Measurements from ENCODE around the gene SCARB1. TPM values are rescaled to one million over a fixed set of nuclear protein-coding genes. Genes with fewer than 3 reads are reported as not detected.

SCARB1 gene
- total and polyA plus RNA-seq, 9 of the 15 experiments (the other 6 are each of a cell fraction or from before 2014, with no cell fraction given) = 0.56 to 157 (median 52.8) TPM

DNA sequence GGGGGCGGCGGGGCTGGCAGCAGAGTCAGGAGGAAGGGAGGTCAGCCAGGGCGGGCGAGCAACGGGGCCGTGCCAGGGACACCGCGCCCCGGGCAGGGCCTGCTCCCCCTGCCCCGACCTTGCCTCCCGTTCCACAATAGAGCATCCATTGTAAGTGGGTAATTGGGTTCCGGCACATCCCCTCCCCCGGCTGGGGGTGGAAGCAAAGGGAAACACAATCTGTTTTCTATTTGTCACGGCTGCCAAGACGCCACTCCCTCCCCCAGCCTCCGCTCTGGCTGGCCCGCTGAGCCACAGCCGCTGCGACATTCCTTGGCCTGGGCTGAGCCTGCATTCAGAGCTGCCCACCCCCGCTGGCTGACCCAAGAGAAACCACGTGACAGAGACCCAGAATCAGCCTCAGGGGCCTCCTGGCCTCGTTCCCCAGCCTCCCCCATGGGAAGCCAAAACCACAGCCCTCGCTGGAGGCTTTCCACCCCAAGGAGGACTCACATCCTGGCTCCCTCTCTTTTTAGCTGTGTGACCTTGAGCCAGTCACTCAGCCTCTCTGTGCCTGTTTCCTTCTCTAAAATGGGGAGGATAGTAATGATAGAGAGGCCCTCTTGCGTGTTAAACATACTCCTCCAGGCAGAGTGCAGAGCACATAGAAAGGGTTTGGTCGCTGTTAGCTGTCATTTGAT is 117.6 kb downstream of the SCARB1 start (continued):
- TF ChIP-seq PBX2 (CRISPR knock-in tag; IDR thresholded peaks at IDR 0.05; ENCODE audit: low read depth) (no peak), PBX2 (tag; conservative IDR thresholded peaks at IDR 0.05; ENCODE audit: low read depth) (peak; percentile 65), NFIC (IDR thresholded peaks at IDR 0.05) (peak; percentile 22; the same call in 1 of the 2 replicates), ESRRA (IDR thresholded peaks at IDR 0.05; ENCODE audit: borderline replicate concordance, low read depth) (0 out of 2 replicates have a peak, but pooled peaks have one; percentile 9), TOE1 (IDR thresholded peaks at IDR 0.05; ENCODE audit: borderline replicate concordance) (peak; percentile 89), TOE1 (CRISPR knock-in tag; IDR thresholded peaks at IDR 0.05; ENCODE audit: borderline replicate concordance, low read depth) (no peak), TFAP4 (CRISPR knock-in tag; IDR thresholded peaks at IDR 0.05; ENCODE audit: borderline replicate concordance) (peak; percentile 57; the same call in 1 of the 2 replicates)
- TF ChIP-seq, protein P1, sequence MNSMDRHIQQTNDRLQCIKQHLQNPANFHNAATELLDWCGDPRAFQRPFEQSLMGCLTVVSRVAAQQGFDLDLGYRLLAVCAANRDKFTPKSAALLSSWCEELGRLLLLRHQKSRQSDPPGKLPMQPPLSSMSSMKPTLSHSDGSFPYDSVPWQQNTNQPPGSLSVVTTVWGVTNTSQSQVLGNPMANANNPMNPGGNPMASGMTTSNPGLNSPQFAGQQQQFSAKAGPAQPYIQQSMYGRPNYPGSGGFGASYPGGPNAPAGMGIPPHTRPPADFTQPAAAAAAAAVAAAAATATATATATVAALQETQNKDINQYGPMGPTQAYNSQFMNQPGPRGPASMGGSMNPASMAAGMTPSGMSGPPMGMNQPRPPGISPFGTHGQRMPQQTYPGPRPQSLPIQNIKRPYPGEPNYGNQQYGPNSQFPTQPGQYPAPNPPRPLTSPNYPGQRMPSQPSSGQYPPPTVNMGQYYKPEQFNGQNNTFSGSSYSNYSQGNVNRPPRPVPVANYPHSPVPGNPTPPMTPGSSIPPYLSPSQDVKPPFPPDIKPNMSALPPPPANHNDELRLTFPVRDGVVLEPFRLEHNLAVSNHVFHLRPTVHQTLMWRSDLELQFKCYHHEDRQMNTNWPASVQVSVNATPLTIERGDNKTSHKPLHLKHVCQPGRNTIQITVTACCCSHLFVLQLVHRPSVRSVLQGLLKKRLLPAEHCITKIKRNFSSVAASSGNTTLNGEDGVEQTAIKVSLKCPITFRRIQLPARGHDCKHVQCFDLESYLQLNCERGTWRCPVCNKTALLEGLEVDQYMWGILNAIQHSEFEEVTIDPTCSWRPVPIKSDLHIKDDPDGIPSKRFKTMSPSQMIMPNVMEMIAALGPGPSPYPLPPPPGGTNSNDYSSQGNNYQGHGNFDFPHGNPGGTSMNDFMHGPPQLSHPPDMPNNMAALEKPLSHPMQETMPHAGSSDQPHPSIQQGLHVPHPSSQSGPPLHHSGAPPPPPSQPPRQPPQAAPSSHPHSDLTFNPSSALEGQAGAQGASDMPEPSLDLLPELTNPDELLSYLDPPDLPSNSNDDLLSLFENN (IDR thresholded peaks at IDR 0.05; ENCODE audit: low read depth in 2 of 2, low read length in 2 of 2) = 0 out of 4 replicates have a peak, but pooled peaks of 1 of the 2 experiments have one; percentile 60
